Adrenal gland (tissue), 12 donors: ENCODE measurements around the gene ETV6. TPM values are rescaled to one million over a fixed set of nuclear protein-coding genes. Genes with fewer than 3 reads are reported as not detected.

Source experiments
- DNase-seq, 7 donors: peaks; one replicate each; pipeline ENCODE4 v3.0.0-alpha.2; 2019 to 2020
- H3K27ac ChIP-seq, 5 donors: fragments of 200-600 bp; sonication (generic) in 4 of 5; 1 replicate in 3 of 5; 2 replicates in 2 of 5; pipeline versions ENCODE4 v1.5.1 to v1.8.0; 2016 to 2020; ENCODE audit warnings: mild to moderate bottlenecking in 1 of 5
- H3K27me3 ChIP-seq: fragments of 200-600 bp; 2 replicates; pipeline ENCODE4 v1.8.0; 2021
- H3K36me3 ChIP-seq, 2 donors: fragments of 200-600 bp; replicated peaks in 1 of 2; 1 replicate in 1 of 2; 2 replicates in 1 of 2; pipeline versions ENCODE4 v1.5.1 to v1.8.0; 2018 to 2022
- H3K4me1 ChIP-seq, 2 donors: fragments of 200-600 bp; replicated peaks in 1 of 2; 1 replicate in 1 of 2; 2 replicates in 1 of 2; pipeline versions ENCODE4 v1.5.1 to v1.8.0; 2018 to 2021
- H3K4me3 ChIP-seq, 4 donors: fragments of 200-600 bp; sonication (generic) in 3 of 4; one replicate each; pipeline ENCODE4 v1.5.1; 2016 to 2018
- H3K9me3 ChIP-seq, 3 donors: fragments of 200-600 bp; sonication (generic) in 1 of 3; replicated peaks in 1 of 3; 1 replicate in 2 of 3; 2 replicates in 1 of 3; pipeline versions ENCODE4 v1.5.1 to v1.8.0; 2016 to 2021
- CTCF ChIP-seq, 6 experiments: fragments of 450-650 bp in 4 of 6; fragments of 200-600 bp in 2 of 6; sonication (generic) in 1 of 6; IDR thresholded peaks; 1 replicate in 5 of 6; 2 replicates in 1 of 6; pipeline versions ENCODE4 v1.5.1 to v1.8.0; 2016 to 2021; ENCODE audit warnings: antibody characterized with exemption in 6 of 6, mild to moderate bottlenecking in 2 of 6, moderate library complexity in 1 of 6
- POLR2A ChIP-seq, 2 donors: fragments of 450-650 bp; IDR thresholded peaks; one replicate each; pipeline ENCODE4 v1.6.1; 2017; ENCODE audit warnings: antibody characterized with exemption in 2 of 2, mild to moderate bottlenecking in 2 of 2, moderate library complexity in 1 of 2
- WGBS, 4 donors: extraction: QIAGEN DNeasy Blood & Tissue Kit in 2 of 4; methylation state at CpG; one replicate each; pipeline versions ENCODE4 v1.1.5 to v1.1.7; 2013 to 2017; 5-methylcytosine and 5-hydroxymethylcytosine counted together
- intact Hi-C, 2 donors: fragments of 100-400 bp; cut with DNase I; formaldehyde crosslinking; loops; one replicate each; pipeline versions ENCODE4 v1.14.1 to v1.15.0; 2022 to 2023
- polyA plus RNA-seq, 3 donors: library from polyadenylated mRNA; stranded (reverse); fragments of 200-250 nt in 2 of 3; fragments of 350-450 nt in 1 of 3; fragmentation: Illumina TruSeq in 1 of 3; extraction: RNeasy Lipid Tissue Mini Kit (QIAGEN cat#74804) in 1 of 3; gene quantifications; one replicate each; pipeline ENCODE4 v1.2.3, GENCODE V29; 2013 to 2014
- total RNA-seq, 9 donors: library from RNA; depleted of rRNA in 4 of 9; stranded (reverse); fragments of >200 nt in 4 of 9; fragments of 120-200 nt in 1 of 9; fragmentation: NEBNext Ultra II Directional in 1 of 9; extraction: Animal tissue kit (Norgen Biotek cat#: 25700) in 1 of 9; gene quantifications; one replicate each; pipeline versions ENCODE4 v1.1.0 to v1.2.4, GENCODE V29; 2013 to 2023
- donor health status: healthy with polysubstance abuse.
- donor health status: Bipolar disorder and iron deficiency.
- donor health status: DM: yes; HTN: yes; CAD: no.
- donor health status: DM: no; HTN: no; CAD: no.
- donor health status: DM: no; HTN: no; CAD: no.
- donor health status: DM: yes; HTN: yes; CAD: no.

Gene ETV6
- total and polyA plus RNA-seq, 12 donors = 9.6 to 46.6 (median 19.5) TPM

GRCh38 chr12:11839091-11839641, 189.7 kb downstream of the ETV6 start:
- peaks cover 23 to 66% of the 10 kb centered on the region in 2 donors for H3K4me1 ChIP-seq

GRCh38 chr12:11840366-11840765, 190.9 kb downstream of the ETV6 start:
- H3K4me1 ChIP-seq = peaks cover 14 to 54% of the 10 kb centered on the region in 2 donors
- intact Hi-C loops = no loop called here

More at GRCh38 chr12:11839091-11839641, 189.7 kb downstream of the ETV6 start:
- intact Hi-C loops = no loop called here
- no peaks in the 10 kb centered on the region for H3K9me3 ChIP-seq
- no peak overlapping the region for H3K4me3 ChIP-seq
- H3K27ac ChIP-seq = peak overlapping the region; percentile 54 to 88 (median 70)
- no peak for TF ChIP-seq CTCF (IDR thresholded peaks at IDR 0.05)
- no peak for TF ChIP-seq POLR2A (IDR thresholded peaks at IDR 0.05)
- WGBS, 4 donors = 57 to 69% (median 67%) methylated on average over 8 of the region's 8 CpGs
- H3K36me3 ChIP-seq = peaks cover 0 to 13% of the 10 kb centered on the region in 2 donors
- no peaks in the 10 kb centered on the region for H3K27me3 ChIP-seq
- DNase-seq = peak in 3 of 7 donors; percentile 42 to 62 (median 46)

GRCh38 chr12:11846488-11846887, 197.0 kb downstream of the ETV6 start:
- no peak for TF ChIP-seq CTCF (IDR thresholded peaks at IDR 0.05)
- no peak for TF ChIP-seq POLR2A (IDR thresholded peaks at IDR 0.05)
- Histone ChIP-seq H3K27ac (no peak overlapping the region), H3K36me3 (peaks cover 0 to 16% of the 10 kb centered on the region in 2 donors), H3K4me3 (no peak overlapping the region), H3K27me3 (no peaks in the 10 kb centered on the region), H3K9me3 (no peaks in the 10 kb centered on the region), H3K4me1 (no peaks in the 10 kb centered on the region)
- 78 to 86% (median 85%) methylated on average over 4 of the region's 4 CpGs for WGBS, 4 donors
- DNase-seq = no peak
- intact Hi-C loops = no loop called here

More at GRCh38 chr12:11840366-11840765, 190.9 kb downstream of the ETV6 start:
- H3K9me3 ChIP-seq = no peaks in the 10 kb centered on the region
- no peak overlapping the region for H3K4me3 ChIP-seq
- H3K36me3 ChIP-seq = peaks cover 0 to 21% of the 10 kb centered on the region in 2 donors
- DNase-seq = no peak
- 30 to 51% (median 46%) methylated on average over 8 of the region's 8 CpGs for WGBS, 4 donors
- peak overlapping the region in 2 of 5 donors; percentile 79 to 88 for H3K27ac ChIP-seq
- H3K27me3 ChIP-seq = no peaks in the 10 kb centered on the region
- TF ChIP-seq CTCF (IDR thresholded peaks at IDR 0.05) (no peak), POLR2A (IDR thresholded peaks at IDR 0.05) (no peak)

- Histone ChIP-seq H3K36me3 (peaks cover 0 to 15% of the 10 kb centered on the region in 2 donors), H3K4me1 (no peaks in the 10 kb centered on the region), H3K27me3 (no peaks in the 10 kb centered on the region), H3K9me3 (no peaks in the 10 kb centered on the region), H3K27ac (no peak overlapping the region), H3K4me3 (no peak overlapping the region)
- DNase-seq = no peak
- WGBS, 4 donors = 80 to 92% (median 89%) methylated on average over 1 of the region's 1 CpG
- intact Hi-C loops = no loop called here
- no peak for TF ChIP-seq CTCF (IDR thresholded peaks at IDR 0.05)
- no peak for TF ChIP-seq POLR2A (IDR thresholded peaks at IDR 0.05)
These were observed 198.1 kb downstream of the ETV6 start for GRCh38 chr12:11847539-11847938.
